Head of caudate nucleus (tissue), 42 donors: ENCODE measurements around the gene C2CD4D.
"Not testable (repeated sequence)": the region's sequence is repeated elsewhere in the genome, so short reads cannot be mapped to it uniquely, and the experiment has no call there.

Experiments used
- DNase-seq, 42 donors: peaks; one replicate each; pipeline versions ENCODE4 v3.0.0 to v3.0.0-alpha.2; 2020 to 2021; ENCODE audit warnings: mixed read lengths in 7 of 42
- intact Hi-C: fragments of 100-400 bp; cut with DNase I; formaldehyde crosslinking; loops from one replicate; pipeline ENCODE4 v1.15.0; 2022

C2CD4D gene

DNA sequence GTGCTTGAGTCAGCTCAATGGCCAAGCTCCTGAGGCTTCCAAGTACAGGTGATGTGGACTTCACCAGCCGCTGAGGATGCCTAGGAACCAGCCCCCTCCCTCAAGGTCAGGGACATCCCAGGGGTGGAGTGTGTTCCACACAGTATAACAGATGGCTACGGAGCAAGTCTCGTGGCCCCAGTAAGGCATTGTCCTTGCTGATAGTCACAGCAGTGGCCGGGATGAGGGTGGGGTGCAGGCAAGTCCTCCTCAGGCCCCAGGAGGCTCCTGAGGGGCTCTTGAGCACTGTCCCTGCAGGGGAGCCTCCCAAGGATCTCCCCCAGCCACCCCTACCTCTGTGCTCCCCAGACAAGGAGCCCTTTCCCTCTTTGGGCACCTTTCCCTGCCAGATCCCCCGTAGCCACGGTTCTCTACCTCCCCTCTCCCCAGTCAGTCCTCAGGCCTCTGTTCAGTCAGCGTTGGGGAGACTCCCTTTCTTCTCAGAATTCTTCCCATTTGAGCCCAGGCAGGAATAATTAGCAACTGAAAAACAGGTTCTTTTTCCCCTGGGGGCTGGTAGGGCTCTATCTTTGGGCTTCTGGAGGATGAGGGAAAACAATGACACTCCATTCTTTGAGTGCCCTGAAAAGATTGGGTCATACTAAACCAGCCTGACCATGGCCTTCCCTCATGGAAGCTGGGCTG, 21.0 kb upstream of the C2CD4D start:
- no peak for DNase-seq

DNA sequence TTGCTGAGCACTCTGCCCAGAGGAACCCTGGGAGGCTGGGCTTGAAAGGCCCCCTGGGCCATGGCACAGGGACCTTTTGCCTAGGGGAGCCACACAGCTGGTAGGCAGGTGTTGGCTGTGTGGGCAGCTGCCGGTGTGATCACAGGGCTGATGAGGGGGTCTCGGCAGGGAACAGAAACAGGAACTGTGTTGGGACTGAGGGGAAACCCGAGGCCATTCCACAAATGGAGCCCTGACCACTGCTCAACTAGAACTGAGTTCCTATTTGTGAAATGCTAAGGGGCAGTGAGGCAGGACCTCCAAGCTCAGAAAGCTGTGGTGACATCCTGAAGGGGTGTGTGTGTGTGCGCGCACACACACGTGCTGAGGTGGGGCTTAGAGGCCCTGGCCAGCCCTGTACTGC, 20.3 kb upstream of the C2CD4D start:
- no peak for DNase-seq
- intact Hi-C loops, result no loop called here

More for the DNA sequence above, 21.0 kb upstream of the C2CD4D start:
- intact Hi-C loops, result no loop called here

DNA sequence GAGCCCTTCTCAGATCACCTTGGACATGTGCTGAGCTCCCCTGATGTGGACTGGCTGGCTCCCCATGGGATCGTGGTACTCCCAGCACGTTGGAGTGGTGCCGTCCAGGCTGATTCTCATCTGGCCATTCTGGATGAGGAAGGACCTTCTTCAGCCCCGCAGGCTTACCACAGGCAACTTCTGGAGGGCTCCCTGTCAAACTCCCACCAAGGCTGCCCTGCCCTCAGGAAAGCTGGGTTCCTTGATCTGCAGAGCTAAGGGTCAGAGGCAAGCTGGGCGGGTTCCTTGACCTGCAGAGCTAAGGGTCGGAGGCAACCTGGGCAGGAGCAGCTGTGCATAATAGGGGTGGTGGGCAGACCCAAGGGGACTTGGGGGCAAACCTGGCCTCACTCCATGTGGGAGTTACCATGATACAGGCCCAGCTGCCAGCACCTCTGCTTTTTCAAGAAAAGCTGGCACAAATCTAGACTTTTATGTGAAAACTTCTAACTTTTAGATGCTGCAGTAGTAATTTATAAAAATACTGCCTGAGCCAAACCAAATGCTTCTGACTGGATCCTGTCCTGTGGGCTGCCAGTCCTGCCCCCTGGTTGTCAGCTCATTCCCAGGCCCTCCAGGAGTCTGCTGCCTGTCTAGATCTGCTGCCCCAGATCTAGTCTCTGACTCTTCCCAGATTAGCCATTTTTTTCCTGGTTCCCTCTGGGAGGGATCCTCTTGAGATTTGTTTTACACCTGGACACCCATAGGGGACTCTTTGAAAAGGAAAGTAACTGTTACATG, 19.5 kb upstream of the C2CD4D start:
- intact Hi-C loops, result no loop called here
- no peak for DNase-seq

DNA sequence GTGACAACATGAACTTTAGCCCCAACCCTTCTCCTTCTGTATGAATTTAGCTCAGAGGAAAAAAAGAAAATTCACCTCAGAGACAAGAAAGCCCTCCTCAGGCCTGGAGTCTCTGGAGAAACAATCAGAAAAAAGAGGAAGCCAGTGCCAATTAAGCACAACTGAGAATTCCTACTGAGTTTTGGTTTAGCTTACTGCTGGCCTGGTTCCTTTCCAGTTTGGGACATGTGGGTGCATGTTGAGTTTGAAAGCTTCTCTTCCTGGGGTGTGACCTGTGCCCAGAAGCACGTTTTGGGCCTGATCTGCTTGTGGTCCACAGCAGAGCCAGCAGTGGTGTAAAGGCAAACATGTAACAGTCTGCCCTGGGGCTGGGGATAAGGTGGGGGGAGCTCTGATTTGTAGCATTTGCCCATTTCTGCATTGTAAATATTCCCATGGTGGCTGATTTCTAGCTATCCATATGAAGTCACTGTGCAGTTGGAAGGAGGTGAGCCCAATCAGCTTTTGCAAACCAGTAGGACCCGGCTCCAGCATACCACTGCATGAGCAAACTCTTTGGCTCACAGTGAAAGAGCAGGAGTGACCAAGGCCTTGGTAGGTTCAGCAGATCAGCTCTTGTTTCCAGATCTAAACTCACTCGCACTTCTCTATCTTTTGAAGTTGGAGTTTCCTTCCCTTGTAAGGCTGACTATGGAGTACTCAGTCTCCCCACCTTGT, 18.6 kb upstream of the C2CD4D start:
- DNase-seq, result no peak
- intact Hi-C loops, result no loop called here

DNA sequence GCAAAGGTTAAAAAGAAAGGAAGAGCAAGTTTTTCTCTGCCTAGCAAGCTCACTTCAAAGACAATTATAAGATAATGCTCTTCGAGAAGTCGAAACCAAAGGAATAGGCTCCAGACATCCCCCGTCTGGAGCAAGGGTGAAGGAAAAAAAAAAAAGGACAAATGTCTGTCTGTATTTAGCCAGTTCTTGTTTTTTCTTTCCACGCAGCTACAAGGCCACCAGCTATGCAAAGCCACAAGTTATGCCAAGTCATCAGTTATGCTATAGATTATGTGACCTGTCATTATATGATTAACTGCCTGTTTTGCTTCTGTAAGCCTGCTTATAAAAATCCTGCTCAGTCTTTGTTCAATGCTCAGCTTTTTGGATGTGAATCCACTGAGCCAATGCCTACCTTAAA, 16.3 kb upstream of the C2CD4D start:
- no peak for DNase-seq
- intact Hi-C loops, result no loop called here

DNA sequence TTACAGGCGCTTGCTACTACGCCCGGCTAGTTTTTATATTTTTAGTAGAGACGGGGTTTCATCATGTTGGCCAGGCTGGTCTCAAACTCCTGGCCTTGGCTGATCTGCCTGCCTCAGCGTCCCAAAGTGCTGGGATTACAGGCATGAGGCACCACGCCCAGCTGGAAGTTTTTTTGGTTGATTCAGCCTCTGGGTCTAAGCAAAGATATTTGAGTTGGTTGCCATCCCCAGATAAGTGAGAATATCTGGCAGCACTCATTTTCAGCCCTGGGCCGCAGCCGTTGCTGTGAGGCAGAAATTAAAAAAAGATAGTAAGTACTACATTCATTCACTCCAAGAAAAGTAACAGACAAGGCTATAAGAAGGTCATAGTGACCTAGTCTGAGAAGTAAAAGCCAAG, 15.9 kb upstream of the C2CD4D start:
- intact Hi-C loops, result not testable (repeated sequence)
- DNase-seq, result peak in 2 of 42 donors; percentile 5 to 21

DNA sequence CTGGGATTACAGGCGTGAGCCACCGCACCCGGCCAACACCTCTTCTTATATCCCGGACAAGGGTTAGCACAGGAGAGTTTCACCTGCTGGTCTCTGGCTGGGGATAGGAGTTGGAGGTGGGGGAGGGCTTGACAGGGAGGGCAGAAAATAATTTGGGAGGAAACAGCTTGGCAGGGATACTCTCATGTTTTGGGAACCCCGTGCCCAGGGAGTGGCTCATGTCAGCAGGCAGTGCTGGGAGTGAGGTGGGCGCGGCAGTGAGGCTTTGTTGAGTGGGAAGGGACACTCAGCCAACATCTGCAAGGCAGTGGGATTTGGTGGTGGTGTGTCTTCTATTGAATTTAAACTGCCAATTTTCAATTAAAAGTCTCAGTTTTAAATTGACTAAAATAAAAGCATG, 15.0 kb upstream of the C2CD4D start:
- DNase-seq, result peak in 2 of 42 donors; percentile 3 to 27
- intact Hi-C loops, result no loop called here

DNA sequence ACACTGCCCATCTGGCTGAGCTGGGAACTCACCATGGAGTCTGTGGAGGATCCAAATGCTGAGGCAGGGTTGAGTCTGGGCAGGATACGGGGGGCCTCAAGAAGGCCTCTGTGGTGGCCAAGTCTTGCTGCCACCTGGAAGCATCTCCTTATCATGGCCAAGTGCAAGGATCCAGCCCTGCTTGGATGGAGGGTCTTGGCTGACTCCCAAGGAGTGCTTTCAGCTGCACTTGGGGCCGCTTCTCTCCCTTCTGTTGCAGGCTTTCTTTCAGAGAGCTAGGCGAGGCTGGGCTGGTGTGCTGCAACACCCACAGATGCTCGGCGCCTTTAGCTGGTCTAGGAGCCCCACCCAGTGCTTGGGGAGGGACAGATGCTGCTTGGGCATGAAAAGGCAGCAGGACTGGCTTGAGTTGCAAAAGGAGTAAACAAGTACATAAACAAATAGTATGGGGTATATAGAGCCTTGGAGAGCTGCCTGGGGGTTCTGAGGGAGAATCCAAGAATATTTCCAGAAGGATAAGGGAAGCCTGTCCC, 13.9 kb upstream of the C2CD4D start, which contains the start of gene THEM5:
Gene THEM5, minus strand, starts transcription at position 302 of the 533 bp plus-strand sequence. Its CDS starts 147 bp downstream, at position 155.
- intact Hi-C loops, result no loop called here
- peak in 1 of 42 donors; percentile 16 for DNase-seq

DNA sequence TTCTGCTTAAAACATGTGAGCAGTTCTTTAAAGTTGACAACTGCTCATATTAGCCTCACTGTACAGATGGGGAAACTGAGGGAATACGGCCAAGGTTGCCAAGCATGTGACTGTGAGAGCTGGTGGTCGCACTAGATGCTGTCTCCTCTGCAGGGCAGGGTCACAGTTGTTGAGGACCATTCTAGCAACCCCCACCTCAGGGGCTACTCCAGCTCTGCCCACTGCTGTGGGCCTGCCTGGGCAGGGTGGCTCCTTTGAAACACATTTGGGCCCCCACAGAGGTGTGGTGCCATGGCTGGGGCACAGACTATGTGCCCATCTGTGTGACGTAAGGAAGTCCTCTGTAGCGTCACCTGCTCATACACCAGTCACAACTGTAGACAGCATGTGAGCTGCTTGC, 13.1 kb upstream of the C2CD4D start:
- intact Hi-C loops, result no loop called here
- DNase-seq, result peak in 1 of 42 donors; percentile 12

DNA sequence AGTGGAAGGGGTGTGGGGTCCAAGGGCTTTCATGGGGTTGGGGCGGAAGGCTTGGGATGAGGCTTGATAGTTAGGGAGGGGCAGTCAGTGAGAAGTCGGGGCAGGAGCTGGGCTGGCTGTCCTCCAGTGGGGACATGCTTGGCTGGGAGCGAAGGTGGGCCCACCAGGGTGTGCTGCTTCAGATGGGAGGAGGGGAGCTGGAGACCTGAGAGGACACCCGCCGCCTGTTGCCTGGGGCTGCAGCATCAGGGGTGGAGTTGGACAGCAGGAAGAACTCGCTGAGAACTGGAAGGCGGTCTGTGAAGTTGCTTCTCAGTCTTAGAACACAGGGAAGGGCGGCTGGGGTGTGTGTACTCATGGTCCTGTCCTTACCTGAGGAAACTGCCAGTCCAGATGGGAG, 12.3 kb upstream of the C2CD4D start:
- intact Hi-C loops, result no loop called here
- DNase-seq, result peak in 5 of 42 donors; percentile 5 to 42 (median 21)

DNA sequence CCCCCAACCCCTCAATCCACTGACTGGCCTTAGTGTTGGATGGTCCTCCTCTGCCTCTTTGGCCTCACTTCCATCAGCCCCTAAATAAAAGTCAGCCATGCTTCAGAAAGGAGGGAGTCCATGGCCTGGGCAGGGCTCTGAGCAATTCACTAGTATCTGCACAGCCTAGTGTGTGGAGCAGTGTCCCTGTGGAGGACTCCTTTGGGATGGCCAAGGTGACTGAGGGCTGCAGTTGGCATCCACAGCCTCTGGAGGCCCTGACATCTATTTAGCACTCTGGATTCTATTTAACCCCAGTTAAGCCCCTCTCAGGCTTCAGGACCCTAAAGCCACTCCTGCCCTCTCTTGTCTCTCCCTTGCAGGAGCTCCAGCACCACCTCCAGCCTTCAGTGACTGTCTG, 10.3 kb upstream of the C2CD4D start:
- DNase-seq, result peak in 1 of 42 donors; percentile 9
- intact Hi-C loops, result no loop called here

DNA sequence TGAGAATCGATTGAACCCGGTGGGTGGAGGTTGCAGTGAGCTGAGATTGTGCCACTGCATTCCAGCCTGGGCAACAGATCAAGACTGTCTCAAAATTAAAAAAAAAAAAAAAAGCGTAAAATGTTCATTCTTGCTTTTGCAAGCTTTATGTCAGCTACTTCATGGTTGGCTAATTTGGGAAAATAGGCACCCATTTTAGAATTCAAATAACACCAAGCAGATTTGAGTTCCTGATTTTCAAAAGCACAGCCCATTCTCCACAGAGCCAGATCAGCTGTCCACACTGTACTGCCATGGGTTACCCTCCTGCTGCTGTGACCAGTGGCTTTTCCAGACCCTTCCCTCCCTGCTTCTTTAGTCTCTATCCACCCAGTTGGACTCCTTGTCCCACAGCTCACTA, 9.5 kb upstream of the C2CD4D start:
- peak in 1 of 42 donors; percentile 6 for DNase-seq
- intact Hi-C loops, result no loop called here

DNA sequence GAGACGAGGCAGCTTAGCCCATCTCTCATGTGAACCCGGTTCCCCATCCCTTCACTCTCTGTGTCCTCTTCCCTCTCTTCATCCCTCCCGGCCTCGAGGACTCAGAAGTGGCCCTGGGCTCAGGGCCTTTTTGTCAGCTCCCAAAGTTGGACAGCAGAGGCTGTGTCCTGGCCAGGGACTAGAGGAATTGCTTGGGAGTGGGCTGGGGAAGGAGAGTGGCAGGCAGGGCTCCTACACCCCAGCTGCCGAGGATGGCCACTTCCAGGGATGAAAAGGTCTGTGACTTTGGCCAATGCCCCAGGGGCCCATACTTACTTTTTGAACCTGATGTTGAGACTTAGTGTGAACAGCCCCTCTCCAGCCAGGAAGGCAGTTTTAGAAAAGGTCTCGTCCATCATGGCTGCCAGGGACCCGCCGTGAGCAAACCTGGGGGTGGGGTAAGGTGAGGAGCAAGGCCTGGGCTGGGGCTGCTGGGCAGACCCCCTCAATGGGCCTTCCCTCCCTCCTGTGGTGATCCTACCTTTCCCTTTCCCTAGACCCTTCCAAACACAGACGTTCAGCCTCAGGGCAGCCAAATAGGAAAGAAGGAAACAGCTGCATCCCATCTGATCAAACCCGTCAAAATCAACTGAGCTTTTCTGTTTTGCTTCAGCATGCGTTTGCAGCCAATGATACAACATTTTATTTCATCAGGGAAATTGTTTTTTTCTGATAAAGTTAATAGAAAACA, 8.4 kb upstream of the C2CD4D start:
- DNase-seq, result peak in 1 of 42 donors; percentile 8
- intact Hi-C loops, result no loop called here

DNA sequence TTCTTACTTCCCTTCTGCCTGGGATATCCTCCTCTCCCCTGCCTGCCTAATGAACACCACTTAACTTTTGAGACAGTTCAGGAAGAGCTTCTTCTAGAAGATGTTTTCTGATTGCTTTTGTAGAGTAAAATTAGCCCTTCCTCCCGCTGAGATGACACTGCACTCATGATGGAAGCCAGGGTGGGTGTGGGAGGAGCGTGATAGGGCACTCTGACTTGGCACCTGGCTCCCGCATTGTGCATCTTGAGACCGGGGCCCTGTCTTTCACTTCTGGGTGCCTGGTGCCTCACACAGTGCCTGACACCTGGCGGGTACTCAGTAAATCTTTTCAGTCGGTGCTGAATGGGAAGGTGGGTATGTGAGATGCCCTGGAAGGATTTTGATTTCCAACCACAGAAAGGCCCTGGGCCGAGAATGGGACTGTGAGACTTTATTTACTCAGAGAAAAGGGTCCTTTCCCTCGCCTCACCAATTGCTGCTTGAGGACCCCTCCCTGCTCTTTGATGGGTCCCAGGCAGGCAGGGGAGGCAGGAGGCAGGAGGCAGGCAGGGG, 7.1 kb upstream of the C2CD4D start:
- peak in 1 of 42 donors; percentile 20 for DNase-seq
- intact Hi-C loops, result no loop called here

DNA sequence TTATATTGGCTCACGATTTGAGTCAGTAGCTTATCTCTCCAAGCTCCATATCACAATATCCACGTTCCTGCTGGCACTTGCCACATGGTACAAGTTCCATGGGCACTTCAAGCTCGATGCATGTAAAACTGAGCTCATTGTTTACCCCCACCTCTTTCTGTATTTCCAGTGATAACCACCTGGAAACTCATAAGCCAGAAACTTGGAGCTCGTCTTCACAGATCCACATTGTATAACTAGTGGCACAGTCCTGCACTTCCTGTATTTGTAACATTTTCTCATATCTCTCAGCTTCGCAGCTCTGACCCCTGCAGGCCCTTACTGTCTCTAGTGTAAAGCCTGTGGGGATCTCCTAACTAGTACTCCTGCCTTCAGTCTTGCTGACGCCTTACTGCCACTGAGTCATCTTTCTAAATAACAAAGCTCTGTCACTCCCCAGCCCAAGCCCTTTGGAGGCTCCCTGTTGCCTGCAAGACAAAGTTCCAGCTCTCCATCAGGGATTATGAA, 6.5 kb upstream of the C2CD4D start:
- peak in 1 of 42 donors; percentile 9 for DNase-seq
- intact Hi-C loops, result no loop called here

DNA sequence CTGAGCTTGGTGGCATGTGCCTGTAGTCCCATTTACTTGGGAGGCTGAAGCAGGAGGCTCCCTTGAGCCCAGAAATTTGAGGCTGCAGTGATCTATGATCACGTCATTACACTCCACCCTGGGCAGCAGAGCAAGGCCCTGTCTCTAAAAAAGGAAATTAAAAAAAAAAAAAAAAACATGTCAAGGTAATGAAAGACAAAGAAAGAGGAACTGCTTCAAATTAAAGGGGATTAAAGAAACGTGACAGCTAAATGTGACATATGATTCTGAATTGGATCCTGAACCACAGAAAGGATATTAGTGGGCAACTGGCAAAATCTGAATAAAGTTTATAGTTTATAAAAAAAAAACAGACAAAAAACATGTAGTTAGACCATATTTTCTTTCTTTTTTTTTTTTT, 3.8 kb upstream of the C2CD4D start:
- intact Hi-C loops, result no loop called here
- DNase-seq, result no peak

DNA sequence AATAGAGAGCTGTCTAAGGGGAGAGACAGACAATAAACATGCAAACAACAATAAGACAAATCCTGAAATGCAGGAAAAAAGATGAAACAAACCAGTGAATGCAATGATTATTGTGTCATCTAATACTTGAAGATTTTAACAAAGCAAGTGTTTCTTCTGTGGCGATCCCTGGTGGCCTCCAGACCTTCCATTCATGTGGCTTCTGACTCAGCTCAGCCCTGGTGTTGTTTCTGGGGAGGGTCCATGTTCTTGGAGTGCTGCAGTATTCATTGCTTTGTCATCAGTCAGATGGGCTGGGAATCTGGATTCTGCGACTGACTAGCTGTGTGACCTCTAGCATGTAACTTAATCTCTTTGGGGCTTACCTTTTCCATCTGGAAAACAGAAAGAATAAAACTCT, 1.5 kb upstream of the C2CD4D start:
- intact Hi-C loops, result no loop called here
- DNase-seq, result peak in 6 of 42 donors; percentile 14 to 61 (median 33)

DNA sequence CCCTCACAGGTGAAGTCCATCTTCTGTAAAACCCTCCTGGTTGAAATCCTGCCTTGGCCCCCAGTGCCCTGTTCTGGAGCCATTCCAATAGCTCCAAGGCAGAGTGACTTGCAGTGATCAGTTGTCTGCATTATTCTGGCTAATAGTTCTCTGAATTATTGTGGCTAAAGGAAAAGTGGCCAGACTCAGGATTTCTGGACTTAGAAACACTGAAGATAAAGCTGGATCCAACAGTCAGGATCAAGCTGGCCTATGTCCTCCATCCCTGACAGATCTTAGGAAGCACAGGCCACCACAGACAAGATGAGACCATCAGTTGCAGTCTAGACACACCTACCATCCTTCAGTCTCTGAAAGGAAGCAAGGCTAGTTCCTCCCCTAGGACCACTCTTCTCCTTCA, 801 bp upstream of the C2CD4D start:
- intact Hi-C loops, result no loop called here
- DNase-seq, result no peak

DNA sequence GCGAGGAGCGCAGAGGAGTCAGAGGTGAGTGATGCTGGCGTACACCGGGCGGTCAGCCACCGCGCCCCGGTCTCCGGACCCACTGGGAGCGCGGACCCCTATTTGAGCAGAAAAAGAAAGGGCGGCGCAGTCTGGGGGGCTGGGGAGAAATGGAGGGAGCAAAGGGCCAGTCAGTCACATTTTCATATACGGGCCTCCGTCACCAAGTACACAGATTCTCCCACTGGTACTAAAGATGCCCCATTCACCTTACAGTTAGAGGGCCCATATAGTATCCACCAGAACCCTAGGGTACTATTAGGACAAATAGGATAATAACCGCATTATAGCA, 573 bp downstream of the C2CD4D start:
- intact Hi-C loops, result loop anchor here (2.0 kb wide), 1 partner anchor 48 kb away; the partner anchor contains the start of gene TDRKH
- DNase-seq, result peak in 1 of 42 donors; percentile 39
